ENCODE measurements around the gene TBC1D2B. TPM values are rescaled to one million over a fixed set of nuclear protein-coding genes. Genes with fewer than 3 reads are reported as not detected.
"Not testable (repeated sequence)": the region's sequence is repeated elsewhere in the genome, so short reads cannot be mapped to it uniquely, and the experiment has no call there.

The TBC1D2B gene
- total RNA-seq, 1 donor from 2014 or later: 58.1 TPM

DNA sequence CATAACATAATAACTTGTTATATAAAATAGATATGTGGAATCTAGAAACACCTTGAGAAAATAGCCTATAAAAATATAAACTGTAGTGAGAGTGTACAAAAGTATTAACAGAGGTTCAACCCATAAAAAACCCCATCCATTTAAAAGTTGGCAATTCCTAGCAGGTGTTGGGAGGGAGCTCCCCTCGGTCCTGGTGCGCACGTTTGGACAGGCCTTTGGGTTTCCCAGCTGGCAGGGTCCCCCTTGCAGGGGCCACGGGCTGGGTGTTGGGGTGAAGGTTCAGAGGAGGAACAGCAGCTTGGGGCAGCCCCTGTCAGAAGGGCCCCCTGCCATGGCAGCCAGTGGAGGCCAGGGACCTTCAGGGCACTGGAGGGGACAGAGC is 82.0 kb downstream of the TBC1D2B start:
- not testable (repeated sequence) for H3K27me3 Mint-ChIP-seq (ENCODE audit: low read depth); H3K4me3 Mint-ChIP-seq (ENCODE audit: unreplicated experiment); H3K9me3 Mint-ChIP-seq (ENCODE audit: low read depth); DNase-seq (ENCODE audit: low spot score)
- Mint-ChIP-seq H3K27ac (ENCODE audit: unreplicated experiment) (peak overlapping the region; percentile 82), H3K4me1 (ENCODE audit: low read depth) (peaks cover 64% of the 10 kb centered on the region), H3K36me3 (ENCODE audit: low read depth) (peaks cover 14% of the 10 kb centered on the region)

DNA sequence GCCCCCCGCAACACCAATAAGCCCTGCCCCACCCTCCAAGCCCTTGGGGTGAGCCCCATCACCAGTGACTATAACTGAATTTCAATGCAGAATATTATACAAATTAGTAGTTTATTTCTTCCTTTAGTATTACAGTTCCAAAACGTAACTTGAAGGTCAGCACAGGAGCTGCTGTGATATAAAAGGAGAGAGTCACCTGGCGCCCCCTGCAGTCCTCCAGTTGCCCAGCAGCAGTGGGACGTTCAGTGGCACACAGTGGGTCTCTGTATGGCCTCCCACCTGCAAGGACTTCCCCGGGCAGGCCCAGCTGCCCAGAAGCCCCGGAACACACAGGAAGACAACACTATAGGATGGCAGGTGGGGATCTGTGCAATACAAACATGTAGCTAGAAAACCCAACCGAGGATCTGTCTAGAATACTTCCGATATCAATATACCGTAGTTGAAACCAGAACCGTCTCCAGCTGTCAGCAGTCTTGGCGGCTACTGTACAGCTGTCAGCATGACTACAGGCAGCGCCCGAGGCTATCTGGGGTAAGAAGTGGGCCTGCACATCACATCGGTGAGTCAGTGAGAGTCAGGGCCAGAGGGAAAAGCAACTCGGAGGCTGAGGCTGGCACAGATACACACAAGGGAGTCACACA is 82.5 kb downstream of the TBC1D2B start:
- not testable (repeated sequence) for H3K27me3 Mint-ChIP-seq (ENCODE audit: low read depth); H3K4me3 Mint-ChIP-seq (ENCODE audit: unreplicated experiment); H3K9me3 Mint-ChIP-seq (ENCODE audit: low read depth)
- Mint-ChIP-seq H3K36me3 (ENCODE audit: low read depth) (peaks cover 10% of the 10 kb centered on the region), H3K27ac (ENCODE audit: unreplicated experiment) (peak overlapping the region; percentile 83), H3K4me1 (ENCODE audit: low read depth) (peaks cover 69% of the 10 kb centered on the region)
- TF ChIP-seq, protein P1, sequence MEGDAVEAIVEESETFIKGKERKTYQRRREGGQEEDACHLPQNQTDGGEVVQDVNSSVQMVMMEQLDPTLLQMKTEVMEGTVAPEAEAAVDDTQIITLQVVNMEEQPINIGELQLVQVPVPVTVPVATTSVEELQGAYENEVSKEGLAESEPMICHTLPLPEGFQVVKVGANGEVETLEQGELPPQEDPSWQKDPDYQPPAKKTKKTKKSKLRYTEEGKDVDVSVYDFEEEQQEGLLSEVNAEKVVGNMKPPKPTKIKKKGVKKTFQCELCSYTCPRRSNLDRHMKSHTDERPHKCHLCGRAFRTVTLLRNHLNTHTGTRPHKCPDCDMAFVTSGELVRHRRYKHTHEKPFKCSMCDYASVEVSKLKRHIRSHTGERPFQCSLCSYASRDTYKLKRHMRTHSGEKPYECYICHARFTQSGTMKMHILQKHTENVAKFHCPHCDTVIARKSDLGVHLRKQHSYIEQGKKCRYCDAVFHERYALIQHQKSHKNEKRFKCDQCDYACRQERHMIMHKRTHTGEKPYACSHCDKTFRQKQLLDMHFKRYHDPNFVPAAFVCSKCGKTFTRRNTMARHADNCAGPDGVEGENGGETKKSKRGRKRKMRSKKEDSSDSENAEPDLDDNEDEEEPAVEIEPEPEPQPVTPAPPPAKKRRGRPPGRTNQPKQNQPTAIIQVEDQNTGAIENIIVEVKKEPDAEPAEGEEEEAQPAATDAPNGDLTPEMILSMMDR (IDR thresholded peaks at IDR 0.05): peak; percentile 69
- DNase-seq (ENCODE audit: low spot score): peak; percentile 95

DNA sequence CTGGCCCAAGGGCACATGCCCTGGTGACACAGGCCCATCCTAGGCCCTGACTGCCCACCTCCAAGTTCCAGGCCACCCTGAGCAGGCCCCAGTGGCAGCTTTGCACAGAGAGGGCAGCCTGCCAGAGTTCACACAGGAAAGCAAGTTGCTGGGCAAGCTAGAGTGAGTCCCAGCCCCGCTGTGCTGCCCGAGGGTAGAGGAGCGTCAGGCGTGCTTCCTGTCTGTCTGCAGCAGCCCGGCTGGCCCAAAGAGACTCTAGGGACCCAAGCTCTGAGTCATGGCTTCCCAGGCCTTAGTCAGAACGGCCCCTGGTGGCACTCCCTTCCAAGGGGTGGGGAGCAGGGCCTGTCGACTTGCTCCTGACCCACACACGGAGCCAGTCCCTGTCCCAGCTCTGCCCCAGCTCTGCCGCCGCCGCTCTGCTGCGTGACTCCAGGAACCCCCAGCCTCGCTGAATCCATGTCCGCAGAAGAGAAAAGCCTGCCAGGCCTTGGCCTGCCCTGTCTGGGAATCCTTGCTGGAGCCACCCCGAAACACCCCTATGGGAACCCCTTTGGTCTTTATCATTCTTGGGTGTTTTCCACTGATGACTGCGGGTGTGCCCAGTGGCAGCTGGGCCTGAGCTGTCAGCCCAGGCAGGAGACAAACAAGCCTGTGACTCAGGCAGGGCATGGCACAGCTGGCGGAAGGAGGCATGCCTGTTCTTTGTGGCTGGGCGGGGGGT is 83.4 kb downstream of the TBC1D2B start:
- TF ChIP-seq, protein P1 (IDR thresholded peaks at IDR 0.05): peak; percentile 23
- Mint-ChIP-seq H3K4me3 (ENCODE audit: unreplicated experiment) (peak overlapping the region; percentile 46), H3K27ac (ENCODE audit: unreplicated experiment) (peak overlapping the region; percentile 99), H3K4me1 (ENCODE audit: low read depth) (peaks cover 73% of the 10 kb centered on the region), H3K36me3 (ENCODE audit: low read depth) (peaks cover 10% of the 10 kb centered on the region)
- not testable (repeated sequence) for H3K9me3 Mint-ChIP-seq (ENCODE audit: low read depth); H3K27me3 Mint-ChIP-seq (ENCODE audit: low read depth)
- DNase-seq (ENCODE audit: low spot score): peak; percentile 99

DNA sequence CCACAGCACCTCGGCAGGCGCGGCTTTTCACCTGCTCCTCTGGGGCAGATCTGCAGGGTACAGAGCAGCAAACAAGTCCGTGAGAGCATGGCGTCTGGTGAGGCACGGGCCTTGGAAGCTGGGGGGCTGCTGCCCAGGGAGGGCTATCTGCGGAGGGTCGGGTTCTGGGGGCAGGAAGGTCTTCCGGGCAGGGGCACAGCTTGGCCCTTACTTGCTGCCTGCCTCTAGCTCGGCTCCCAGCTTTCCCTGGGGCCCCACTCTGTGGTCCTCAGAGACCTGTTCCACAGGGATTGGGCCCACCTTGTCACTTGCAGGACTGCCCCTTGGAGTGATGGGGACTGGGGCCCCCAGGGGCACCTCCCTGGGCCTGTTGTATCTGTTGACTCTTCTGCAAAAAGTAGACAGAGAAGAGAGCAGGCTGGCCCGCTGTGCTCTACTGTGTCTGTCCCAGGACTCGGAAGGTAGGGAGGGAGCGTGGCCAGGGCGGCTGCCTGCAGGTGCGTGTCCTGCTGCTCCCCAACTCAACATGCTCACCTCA is 84.1 kb downstream of the TBC1D2B start:
- H3K36me3 Mint-ChIP-seq (ENCODE audit: low read depth): peaks cover 8% of the 10 kb centered on the region
- no peak for DNase-seq (ENCODE audit: low spot score)
- H3K4me3 Mint-ChIP-seq (ENCODE audit: unreplicated experiment): peak overlapping the region; percentile 4
- H3K9me3 Mint-ChIP-seq (ENCODE audit: low read depth): no peaks in the 10 kb centered on the region
- TF ChIP-seq, protein P1 (IDR thresholded peaks at IDR 0.05): no peak
- peaks cover 77% of the 10 kb centered on the region for H3K4me1 Mint-ChIP-seq (ENCODE audit: low read depth)
- peak overlapping the region; percentile 99 for H3K27ac Mint-ChIP-seq (ENCODE audit: unreplicated experiment)
- H3K27me3 Mint-ChIP-seq (ENCODE audit: low read depth): no peaks in the 10 kb centered on the region

DNA sequence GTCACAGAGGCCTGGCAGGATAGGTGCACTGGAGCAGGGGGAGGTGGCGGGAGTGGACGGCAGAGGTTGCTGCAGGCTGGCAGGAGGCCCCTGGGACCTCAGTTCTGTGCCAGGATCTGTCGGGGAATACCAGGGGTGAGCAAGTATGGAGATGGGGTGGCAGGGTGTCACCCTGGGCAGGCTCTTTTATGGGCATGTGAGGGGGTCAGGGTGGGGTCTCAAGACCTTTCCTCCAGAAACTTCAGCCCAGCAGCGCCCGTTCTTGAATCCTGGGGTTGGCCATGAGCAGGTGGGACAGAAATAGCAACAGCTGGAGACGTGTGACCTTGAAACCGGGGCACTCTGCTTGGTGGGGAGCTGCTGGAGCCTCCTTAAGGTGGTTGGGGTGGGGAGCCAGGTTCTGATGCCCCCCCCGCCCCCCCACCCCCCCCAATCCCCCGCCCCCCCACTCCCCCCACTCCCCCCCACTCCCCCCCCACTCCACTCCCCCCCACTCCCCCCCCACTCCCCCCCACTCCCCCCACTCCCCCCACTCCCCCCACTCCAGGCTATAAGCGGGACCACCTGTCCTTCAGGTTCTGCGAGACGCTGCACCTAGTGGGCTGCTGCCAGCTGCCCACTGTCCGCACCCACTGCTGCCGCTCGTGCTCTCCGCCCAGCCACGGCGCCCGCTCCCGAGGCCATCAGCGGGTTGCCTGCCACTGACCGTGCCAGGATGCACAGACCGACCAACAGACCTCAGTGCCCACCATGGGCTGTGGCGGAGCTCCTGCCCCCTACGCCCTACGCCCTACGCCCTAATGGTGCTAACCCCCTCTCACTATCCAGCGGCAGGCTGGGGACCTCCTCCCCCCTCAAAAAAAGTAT is 84.9 kb downstream of the TBC1D2B start:
- peaks cover 7% of the 10 kb centered on the region for H3K36me3 Mint-ChIP-seq (ENCODE audit: low read depth)
- peaks cover 81% of the 10 kb centered on the region for H3K4me1 Mint-ChIP-seq (ENCODE audit: low read depth)
- peak overlapping the region; percentile 99 for H3K27ac Mint-ChIP-seq (ENCODE audit: unreplicated experiment)
- DNase-seq (ENCODE audit: low spot score): no peak
- H3K4me3 Mint-ChIP-seq (ENCODE audit: unreplicated experiment): no peak overlapping the region
- H3K27me3 Mint-ChIP-seq (ENCODE audit: low read depth): no peaks in the 10 kb centered on the region
- TF ChIP-seq, protein P1 (IDR thresholded peaks at IDR 0.05): no peak
- no peaks in the 10 kb centered on the region for H3K9me3 Mint-ChIP-seq (ENCODE audit: low read depth)

DNA sequence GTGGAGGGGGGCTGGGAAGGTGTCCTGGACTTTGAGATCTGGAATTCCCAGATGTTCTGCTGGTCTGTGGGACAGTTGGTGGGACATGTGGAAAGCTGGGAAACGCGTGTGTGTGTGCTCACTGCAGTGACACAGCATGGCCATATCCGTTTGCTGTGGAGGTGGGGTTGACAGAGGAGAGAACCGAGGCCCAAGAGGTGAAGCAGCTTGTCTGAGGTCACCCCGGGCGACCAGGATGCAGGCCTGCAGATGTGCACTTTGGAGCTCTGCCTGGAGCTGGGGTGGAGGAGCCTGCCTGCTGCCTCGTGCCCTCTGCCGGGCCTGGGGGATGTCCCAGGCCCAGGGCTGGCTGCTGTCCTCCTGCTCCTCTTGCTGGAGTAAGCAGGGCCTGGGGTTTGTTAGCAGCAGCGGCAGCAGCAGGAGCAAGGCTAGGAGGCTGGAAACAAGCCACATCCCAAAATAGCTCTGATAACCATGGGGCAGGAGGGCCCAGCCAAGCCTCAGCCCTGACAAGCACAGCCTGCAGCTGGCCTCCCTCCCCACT is 85.8 kb downstream of the TBC1D2B start:
- Mint-ChIP-seq H3K27ac (ENCODE audit: unreplicated experiment) (peak overlapping the region; percentile 89), H3K4me1 (ENCODE audit: low read depth) (peaks cover 72% of the 10 kb centered on the region)
- not testable (repeated sequence) for H3K36me3 Mint-ChIP-seq (ENCODE audit: low read depth); H3K27me3 Mint-ChIP-seq (ENCODE audit: low read depth); H3K9me3 Mint-ChIP-seq (ENCODE audit: low read depth); H3K4me3 Mint-ChIP-seq (ENCODE audit: unreplicated experiment); DNase-seq (ENCODE audit: low spot score)
